GM21367 (cell line): ENCODE data around the gene F2RL3.

Experiments
- ATAC-seq: cut with Tn5 transposase; IDR thresholded peaks from one replicate; pipeline ENCODE4 v1.9.1; 2021; ENCODE audit not compliant: unreplicated experiment

F2RL3 gene

GRCh38 chr19:16892868-16893685 lies 4.3 kb downstream of the F2RL3 start:
- no peak for ATAC-seq

GRCh38 chr19:16893686-16893989 lies 4.8 kb downstream of the F2RL3 start:
- no peak for ATAC-seq

- no peak for ATAC-seq
Measured at GRCh38 chr19:16894080-16894479, 5.3 kb downstream of the F2RL3 start.

GRCh38 chr19:16895467-16896145 lies 6.8 kb downstream of the F2RL3 start:
- ATAC-seq, result no peak

- no peak for ATAC-seq
Measured at GRCh38 chr19:16896146-16897028, 7.6 kb downstream of the F2RL3 start.

GRCh38 chr19:16897029-16897855 lies 8.4 kb downstream of the F2RL3 start:
- ATAC-seq, result no peak

GRCh38 chr19:16897856-16898161 lies 9.0 kb downstream of the F2RL3 start:
- no peak for ATAC-seq

- no peak for ATAC-seq
Measured at GRCh38 chr19:16898361-16899015, 9.7 kb downstream of the F2RL3 start.

- no peak for ATAC-seq
Measured at GRCh38 chr19:16899566-16900075, 10.8 kb downstream of the F2RL3 start.

GRCh38 chr19:16901491-16902175 lies 12.8 kb downstream of the F2RL3 start:
- ATAC-seq, result no peak

- ATAC-seq, result no peak
Measured at GRCh38 chr19:16902545-16902944, 13.7 kb downstream of the F2RL3 start.

- ATAC-seq, result no peak
Measured at GRCh38 chr19:16903347-16903746, 14.5 kb downstream of the F2RL3 start.

- no peak for ATAC-seq
Measured at GRCh38 chr19:16904599-16904998, 15.8 kb downstream of the F2RL3 start.

- ATAC-seq, result no peak
Measured at GRCh38 chr19:16908759-16909158, 20.0 kb downstream of the F2RL3 start.

GRCh38 chr19:16911046-16911445 lies 22.2 kb downstream of the F2RL3 start:
- ATAC-seq, result no peak

GRCh38 chr19:16912780-16913179 lies 24.0 kb downstream of the F2RL3 start:
- ATAC-seq, result no peak

- ATAC-seq, result no peak
Measured at GRCh38 chr19:16914421-16914820, 25.6 kb downstream of the F2RL3 start.

- no peak for ATAC-seq
Measured at GRCh38 chr19:16915135-16915534, 26.3 kb downstream of the F2RL3 start.

- ATAC-seq, result no peak
Measured at GRCh38 chr19:16915734-16916133, 26.9 kb downstream of the F2RL3 start.

GRCh38 chr19:16917401-16917800 lies 28.6 kb downstream of the F2RL3 start:
- ATAC-seq, result no peak
